ENCODE results near the gene TACR3.

GRCh38 chr4:103634236-103634635 lies 85.5 kb downstream of the TACR3 start:
- TF ChIP-seq, protein P1, sequence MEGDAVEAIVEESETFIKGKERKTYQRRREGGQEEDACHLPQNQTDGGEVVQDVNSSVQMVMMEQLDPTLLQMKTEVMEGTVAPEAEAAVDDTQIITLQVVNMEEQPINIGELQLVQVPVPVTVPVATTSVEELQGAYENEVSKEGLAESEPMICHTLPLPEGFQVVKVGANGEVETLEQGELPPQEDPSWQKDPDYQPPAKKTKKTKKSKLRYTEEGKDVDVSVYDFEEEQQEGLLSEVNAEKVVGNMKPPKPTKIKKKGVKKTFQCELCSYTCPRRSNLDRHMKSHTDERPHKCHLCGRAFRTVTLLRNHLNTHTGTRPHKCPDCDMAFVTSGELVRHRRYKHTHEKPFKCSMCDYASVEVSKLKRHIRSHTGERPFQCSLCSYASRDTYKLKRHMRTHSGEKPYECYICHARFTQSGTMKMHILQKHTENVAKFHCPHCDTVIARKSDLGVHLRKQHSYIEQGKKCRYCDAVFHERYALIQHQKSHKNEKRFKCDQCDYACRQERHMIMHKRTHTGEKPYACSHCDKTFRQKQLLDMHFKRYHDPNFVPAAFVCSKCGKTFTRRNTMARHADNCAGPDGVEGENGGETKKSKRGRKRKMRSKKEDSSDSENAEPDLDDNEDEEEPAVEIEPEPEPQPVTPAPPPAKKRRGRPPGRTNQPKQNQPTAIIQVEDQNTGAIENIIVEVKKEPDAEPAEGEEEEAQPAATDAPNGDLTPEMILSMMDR (IDR thresholded peaks at IDR 0.05): no peak
- TF ChIP-seq POLR2A (IDR thresholded peaks at IDR 0.05; ENCODE audit: low read depth) (no peak), POLR2AphosphoS5 (IDR thresholded peaks at IDR 0.05) (no peak), EP300 (IDR thresholded peaks at IDR 0.05) (no peak)

All from esophagus muscularis mucosa (tissue), 4 donors.